HCT116 (cell line): Measurements from ENCODE around the gene AOPEP. TPM values are rescaled to one million over a fixed set of nuclear protein-coding genes. Genes with fewer than 3 reads are reported as not detected.

ENCODE experiments used
- ATAC-seq: fragments of 200-7000 bp; cut with Tn5 transposase; 2 replicates; pipeline ENCODE4 v1.9.1; 2020; ENCODE audit warnings: mild to moderate bottlenecking, moderate library complexity
- BruUV-seq: library from RNA; stranded (reverse); fragments of 400-500 nt; replicated peaks from 2 replicates; lab custom pipeline; 2021; lab: Mats Ljungman, UMichigan
- CTCF ChIA-PET: fragments of 300-600 bp; sonication (Branson Sonifier 250); formaldehyde crosslinking; loops from one replicate; lab custom pipeline; 2021; ENCODE audit warnings: antibody characterized with exemption; lab: Charles Lee
- POLR2A ChIA-PET: fragments of 300-600, 350-600 bp; sonication (Branson Sonifier 250); formaldehyde crosslinking; loops from one replicate; lab custom pipeline; 2021; ENCODE audit warnings: antibody characterized with exemption; lab: Charles Lee
- RAD21 ChIA-PET, 2 experiments: fragments of 300-600 bp; sonication (Branson Sonifier 250); formaldehyde crosslinking; loops; one replicate each; lab custom pipeline; 2023; ENCODE audit warnings: low total read pairs in 2 of 2; ENCODE audit not compliant: uncharacterized antibody in 2 of 2, unreplicated experiment in 2 of 2, low non-redundant PET in 1 of 2; lab: Charles Lee
- DNase-seq: peaks from one replicate; pipeline ENCODE4 v3.0.0-alpha.2; 2010; ENCODE audit warnings: low read depth, low spot score
- H2AFZ ChIP-seq: fragments of 200-600 bp; shearing (Covaris generic), sonication (generic); 2 replicates; pipeline ENCODE4 v1.6.1; 2017; ENCODE audit warnings: low read depth, mixed run types, mixed read lengths, antibody characterized with exemption, low read length; ENCODE audit not compliant: poor library complexity, severe bottlenecking
- H3K27ac ChIP-seq: 2 replicates; pipeline ENCODE4 v1.5.1; 2012; ENCODE audit warnings: low read depth, low read length
- H3K27me3 ChIP-seq: fragments of 200-600 bp; sonication (generic); 2 replicates; pipeline ENCODE4 v1.6.1; 2016; ENCODE audit warnings: mixed run types, low read length, mixed read lengths; ENCODE audit not compliant: insufficient read depth
- H3K36me3 ChIP-seq, 2 experiments: fragments of 200-500 bp in 1 of 2; fragments of 200-600 bp in 1 of 2; sonication (Bioruptor generic) in 1 of 2; sonication (generic) in 1 of 2; 2 replicates each; pipeline versions ENCODE4 v1.5.1 to v1.6.1; 2014 to 2016; ENCODE audit warnings: low read length in 2 of 2, inconsistent platforms in 1 of 2, mixed read lengths in 1 of 2, mixed run types in 1 of 2; ENCODE audit not compliant: insufficient read depth in 2 of 2, control insufficient read depth in 1 of 2
- H3K4me1 ChIP-seq, 2 experiments: fragments of 200-600 bp in 1 of 2; sonication (generic) in 1 of 2; 2 replicates each; pipeline versions ENCODE4 v1.5.1 to v1.6.1; 2012 to 2017; ENCODE audit warnings: low read length in 2 of 2, inconsistent platforms in 1 of 2, mild to moderate bottlenecking in 1 of 2, mixed read lengths in 1 of 2, mixed run types in 1 of 2, moderate library complexity in 1 of 2; ENCODE audit not compliant: insufficient read depth in 2 of 2, control insufficient read depth in 1 of 2
- H3K4me2 ChIP-seq: fragments of 200-600 bp; sonication (generic); 2 replicates; pipeline ENCODE4 v1.6.1; 2017; ENCODE audit warnings: mixed run types, low read length, mixed read lengths
- H3K4me3 ChIP-seq, 2 experiments: fragments of 200-600 bp in 1 of 2; sonication (generic) in 1 of 2; replicated peaks in 1 of 2; 2 replicates each; pipeline ENCODE4 v1.5.1; 2011 to 2016; ENCODE audit warnings: low read length in 2 of 2, control low read depth in 1 of 2, low read depth in 1 of 2, mild to moderate bottlenecking in 1 of 2, mixed read lengths in 1 of 2, mixed run types in 1 of 2
- H3K79me2 ChIP-seq: fragments of 200-600 bp; sonication (generic); 2 replicates; pipeline ENCODE4 v1.6.1; 2017; ENCODE audit warnings: mild to moderate bottlenecking, mixed run types, low read length, moderate library complexity, mixed read lengths; ENCODE audit not compliant: insufficient read depth
- H3K9ac ChIP-seq: fragments of 200-600 bp; sonication (generic); 2 replicates; pipeline ENCODE4 v1.6.1; 2016; ENCODE audit warnings: low read length, mixed read lengths
- H3K9me2 ChIP-seq: fragments of 200-600 bp; sonication (generic), shearing (Covaris generic); 2 replicates; pipeline ENCODE4 v1.6.1; 2017; ENCODE audit warnings: mixed run types, mild to moderate bottlenecking, moderate library complexity; ENCODE audit not compliant: insufficient read depth
- H3K9me3 ChIP-seq, 2 experiments: fragments of 200-500 bp in 1 of 2; fragments of 200-600 bp in 1 of 2; sonication (Bioruptor generic) in 1 of 2; sonication (generic) in 1 of 2; 2 replicates each; pipeline ENCODE4 v1.6.1; 2014 to 2017; ENCODE audit warnings: low read length in 2 of 2, mixed read lengths in 2 of 2, inconsistent platforms in 1 of 2, low read depth in 1 of 2, mild to moderate bottlenecking in 1 of 2, mixed run types in 1 of 2, moderate library complexity in 1 of 2; ENCODE audit not compliant: control insufficient read depth in 1 of 2, insufficient read depth in 1 of 2
- H4K20me1 ChIP-seq: fragments of 200-600 bp; sonication (generic), shearing (Covaris generic); 2 replicates; pipeline ENCODE4 v1.6.1; 2017; ENCODE audit warnings: mixed run types, mild to moderate bottlenecking, moderate library complexity; ENCODE audit not compliant: insufficient read depth
- CBX3 ChIP-seq: IDR thresholded peaks from 2 replicates; pipeline ENCODE4 v1.6.1; 2012; ENCODE audit warnings: low read depth
- EGR1 ChIP-seq: IDR thresholded peaks from 2 replicates; pipeline ENCODE4 v1.6.1; 2012; ENCODE audit warnings: low read depth
- ELF1 ChIP-seq: IDR thresholded peaks from 2 replicates; pipeline ENCODE4 v1.6.1; 2012; ENCODE audit warnings: low read depth, borderline replicate concordance
- EZH2 ChIP-seq: fragments of 200-600 bp; sonication (generic); IDR thresholded peaks from 2 replicates; pipeline ENCODE4 v1.6.1; 2017; ENCODE audit warnings: antibody characterized with exemption, mixed run types
- FOSL1 ChIP-seq: IDR thresholded peaks from 2 replicates; pipeline ENCODE4 v1.6.1; 2012; ENCODE audit warnings: low read depth
- SIN3A ChIP-seq: IDR thresholded peaks from 2 replicates; pipeline ENCODE4 v1.6.1; 2012; ENCODE audit warnings: low read depth
- SP1 ChIP-seq: IDR thresholded peaks from 2 replicates; pipeline ENCODE4 v1.6.1; 2012; ENCODE audit warnings: low read depth
- ZNF274 ChIP-seq: fragments of 200-500 bp; sonication (Bioruptor generic); IDR thresholded peaks from 2 replicates; pipeline ENCODE4 v1.6.1; 2014; ENCODE audit warnings: mild to moderate bottlenecking, low read depth, low read length, inconsistent platforms
- intact Hi-C: fragments of 100-400 bp; cut with micrococcal nuclease; formaldehyde crosslinking; loops from 2 replicates; pipeline ENCODE4 v1.10.0; 2022
- total RNA-seq: library from RNA; stranded (reverse); gene quantifications from one replicate; pipeline ENCODE4 v1.2.1, GENCODE V29; 2021; ENCODE audit not compliant: unreplicated experiment
- TF ChIP-seq, protein P1 (sequence below), 3 experiments: fragments of 200-600 bp in 1 of 3; sonication (generic) in 1 of 3; IDR thresholded peaks in 2 of 3; conservative IDR thresholded peaks in 1 of 3; 2 replicates each; pipeline ENCODE4 v1.5.1; 2012 to 2017; ENCODE audit warnings: low read depth in 2 of 3, low read length in 2 of 3, antibody characterized with exemption in 1 of 3, borderline replicate concordance in 1 of 3, control low read depth in 1 of 3, mild to moderate bottlenecking in 1 of 3, mixed read lengths in 1 of 3, mixed run types in 1 of 3, moderate library complexity in 1 of 3; ENCODE audit not compliant: insufficient read depth in 1 of 3
- TF ChIP-seq, protein P2 (sequence below): IDR thresholded peaks from 2 replicates; pipeline ENCODE4 v1.6.1; 2012; ENCODE audit warnings: low read depth
- TF ChIP-seq, protein P3 (sequence below): IDR thresholded peaks from 2 replicates; pipeline ENCODE4 v1.6.1; 2012
- TF ChIP-seq, protein P4 (sequence below): IDR thresholded peaks from 2 replicates; pipeline ENCODE4 v1.6.1; 2012

Gene AOPEP
- total RNA-seq, 1 experiment from 2014 or later: 15.1 TPM

DNA sequence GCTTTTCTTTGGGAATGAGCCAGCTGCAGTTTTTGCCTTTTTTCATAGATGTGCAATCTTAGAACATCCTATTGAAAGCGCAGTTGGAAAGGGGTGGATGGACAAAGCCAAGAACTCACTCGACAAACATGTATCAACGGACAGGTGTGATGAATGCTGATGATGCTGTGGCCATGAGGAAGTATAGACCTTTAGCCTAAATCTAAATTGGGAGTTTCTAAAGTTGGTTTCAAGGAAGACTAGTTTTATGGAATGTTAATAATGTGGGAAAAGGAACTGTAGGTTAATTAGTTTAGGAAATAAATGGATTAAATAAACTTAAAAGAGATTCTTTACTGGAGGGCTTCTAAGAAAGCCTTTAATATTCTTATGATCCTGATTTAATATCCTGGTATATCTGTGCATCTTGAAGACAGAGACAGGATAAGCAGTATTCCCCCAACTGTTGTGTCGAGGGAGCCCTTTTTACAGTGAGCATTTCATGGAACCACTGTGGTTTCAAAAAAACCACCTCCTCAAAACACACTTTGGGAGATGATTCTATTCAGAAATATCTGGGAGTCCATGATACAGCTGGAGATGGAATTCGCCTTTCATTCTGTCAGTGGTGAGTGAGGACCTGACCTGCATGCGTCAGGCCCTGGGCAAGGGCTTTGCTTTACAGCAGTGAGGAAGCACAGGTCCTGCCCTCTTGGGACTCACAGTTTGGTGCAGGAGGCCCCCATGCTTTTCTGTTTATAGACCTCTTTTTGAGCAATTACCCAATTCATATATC is 82.6 kb downstream of the AOPEP start:
- intact Hi-C loops: no loop called here
- ATAC-seq (no peak), DNase-seq (no peak)
- ChIA-PET RAD21 (no interaction called here), CTCF (no interaction called here), POLR2A (no interaction called here)
- no peak overlapping the region for H3K9ac ChIP-seq
- TF ChIP-seq, protein P1, sequence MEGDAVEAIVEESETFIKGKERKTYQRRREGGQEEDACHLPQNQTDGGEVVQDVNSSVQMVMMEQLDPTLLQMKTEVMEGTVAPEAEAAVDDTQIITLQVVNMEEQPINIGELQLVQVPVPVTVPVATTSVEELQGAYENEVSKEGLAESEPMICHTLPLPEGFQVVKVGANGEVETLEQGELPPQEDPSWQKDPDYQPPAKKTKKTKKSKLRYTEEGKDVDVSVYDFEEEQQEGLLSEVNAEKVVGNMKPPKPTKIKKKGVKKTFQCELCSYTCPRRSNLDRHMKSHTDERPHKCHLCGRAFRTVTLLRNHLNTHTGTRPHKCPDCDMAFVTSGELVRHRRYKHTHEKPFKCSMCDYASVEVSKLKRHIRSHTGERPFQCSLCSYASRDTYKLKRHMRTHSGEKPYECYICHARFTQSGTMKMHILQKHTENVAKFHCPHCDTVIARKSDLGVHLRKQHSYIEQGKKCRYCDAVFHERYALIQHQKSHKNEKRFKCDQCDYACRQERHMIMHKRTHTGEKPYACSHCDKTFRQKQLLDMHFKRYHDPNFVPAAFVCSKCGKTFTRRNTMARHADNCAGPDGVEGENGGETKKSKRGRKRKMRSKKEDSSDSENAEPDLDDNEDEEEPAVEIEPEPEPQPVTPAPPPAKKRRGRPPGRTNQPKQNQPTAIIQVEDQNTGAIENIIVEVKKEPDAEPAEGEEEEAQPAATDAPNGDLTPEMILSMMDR (IDR thresholded peaks at IDR 0.05 in 2 of 3, conservative IDR thresholded peaks at IDR 0.05 in 1 of 3; ENCODE audit: borderline replicate concordance in 1 of 3, insufficient read depth in 1 of 3, low read depth in 2 of 3, low read length in 2 of 3): no peak
- TF ChIP-seq, protein P2, sequence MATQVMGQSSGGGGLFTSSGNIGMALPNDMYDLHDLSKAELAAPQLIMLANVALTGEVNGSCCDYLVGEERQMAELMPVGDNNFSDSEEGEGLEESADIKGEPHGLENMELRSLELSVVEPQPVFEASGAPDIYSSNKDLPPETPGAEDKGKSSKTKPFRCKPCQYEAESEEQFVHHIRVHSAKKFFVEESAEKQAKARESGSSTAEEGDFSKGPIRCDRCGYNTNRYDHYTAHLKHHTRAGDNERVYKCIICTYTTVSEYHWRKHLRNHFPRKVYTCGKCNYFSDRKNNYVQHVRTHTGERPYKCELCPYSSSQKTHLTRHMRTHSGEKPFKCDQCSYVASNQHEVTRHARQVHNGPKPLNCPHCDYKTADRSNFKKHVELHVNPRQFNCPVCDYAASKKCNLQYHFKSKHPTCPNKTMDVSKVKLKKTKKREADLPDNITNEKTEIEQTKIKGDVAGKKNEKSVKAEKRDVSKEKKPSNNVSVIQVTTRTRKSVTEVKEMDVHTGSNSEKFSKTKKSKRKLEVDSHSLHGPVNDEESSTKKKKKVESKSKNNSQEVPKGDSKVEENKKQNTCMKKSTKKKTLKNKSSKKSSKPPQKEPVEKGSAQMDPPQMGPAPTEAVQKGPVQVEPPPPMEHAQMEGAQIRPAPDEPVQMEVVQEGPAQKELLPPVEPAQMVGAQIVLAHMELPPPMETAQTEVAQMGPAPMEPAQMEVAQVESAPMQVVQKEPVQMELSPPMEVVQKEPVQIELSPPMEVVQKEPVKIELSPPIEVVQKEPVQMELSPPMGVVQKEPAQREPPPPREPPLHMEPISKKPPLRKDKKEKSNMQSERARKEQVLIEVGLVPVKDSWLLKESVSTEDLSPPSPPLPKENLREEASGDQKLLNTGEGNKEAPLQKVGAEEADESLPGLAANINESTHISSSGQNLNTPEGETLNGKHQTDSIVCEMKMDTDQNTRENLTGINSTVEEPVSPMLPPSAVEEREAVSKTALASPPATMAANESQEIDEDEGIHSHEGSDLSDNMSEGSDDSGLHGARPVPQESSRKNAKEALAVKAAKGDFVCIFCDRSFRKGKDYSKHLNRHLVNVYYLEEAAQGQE: no peak
- TF ChIP-seq SIN3A (no peak), EGR1 (no peak), CBX3 (no peak), SP1 (no peak), EZH2 (no peak), FOSL1 (no peak), ELF1 (no peak), ZNF274 (no peak)
- TF ChIP-seq, protein P3, sequence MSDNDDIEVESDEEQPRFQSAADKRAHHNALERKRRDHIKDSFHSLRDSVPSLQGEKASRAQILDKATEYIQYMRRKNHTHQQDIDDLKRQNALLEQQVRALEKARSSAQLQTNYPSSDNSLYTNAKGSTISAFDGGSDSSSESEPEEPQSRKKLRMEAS: no peak
- TF ChIP-seq, protein P4, sequence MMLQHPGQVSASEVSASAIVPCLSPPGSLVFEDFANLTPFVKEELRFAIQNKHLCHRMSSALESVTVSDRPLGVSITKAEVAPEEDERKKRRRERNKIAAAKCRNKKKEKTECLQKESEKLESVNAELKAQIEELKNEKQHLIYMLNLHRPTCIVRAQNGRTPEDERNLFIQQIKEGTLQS: no peak
- BruUV-seq: no TSS peak
- H3K79me2 ChIP-seq: no peaks in the 10 kb centered on the region
- no peaks in the 10 kb centered on the region for H4K20me1 ChIP-seq
- no peaks in the 10 kb centered on the region for H3K9me2 ChIP-seq
- H3K36me3 ChIP-seq: no peaks in the 10 kb centered on the region; a peak in 1 of 4 replicates
- peaks cover 21 to 22% of the 10 kb centered on the region in 2 experiments; a peak in 3 of 4 replicates for H3K4me1 ChIP-seq
- no peak overlapping the region for H3K27ac ChIP-seq
- no peak overlapping the region for H3K4me2 ChIP-seq
- no peak overlapping the region for H3K4me3 ChIP-seq
- H2AFZ ChIP-seq: no peak overlapping the region
- no peaks in the 10 kb centered on the region for H3K27me3 ChIP-seq
- H3K9me3 ChIP-seq: no peaks in the 10 kb centered on the region
